Stimulated activated CD8-positive, alpha-beta memory T cell treated with anti-CD3 and anti-CD28 coated beads, Interleukin-7, amount 100 ng/mL, for 48 hours (primary cell): Measurements from ENCODE around the gene DPP10.

ENCODE experiments used
- DNase-seq, 2 donors: peaks; one replicate each; pipeline ENCODE4 v3.0.0-alpha.2; 2020; ENCODE audit warnings: low read depth in 1 of 2; ENCODE audit errors: extremely low read depth in 1 of 2

Gene DPP10

DNA sequence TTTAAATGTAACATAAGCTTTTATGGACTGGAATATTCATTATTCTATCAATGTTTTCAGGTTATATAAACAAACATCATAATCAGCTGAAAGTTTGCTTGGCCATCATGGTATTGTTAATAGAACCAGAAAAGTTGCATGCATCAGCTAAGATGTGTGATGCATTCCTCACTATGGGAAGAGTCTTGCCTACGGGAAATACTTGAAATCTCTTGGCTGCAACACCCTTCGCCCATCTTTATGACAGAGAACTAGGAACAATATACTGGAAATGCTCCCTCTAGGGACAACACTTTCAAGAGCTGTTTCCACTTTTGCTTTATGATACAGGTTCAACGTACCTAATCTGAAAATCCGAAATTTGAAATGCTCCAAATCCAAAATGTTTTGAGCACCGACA is 1390.8 kb downstream of the DPP10 start:
- no peak for DNase-seq

DNA sequence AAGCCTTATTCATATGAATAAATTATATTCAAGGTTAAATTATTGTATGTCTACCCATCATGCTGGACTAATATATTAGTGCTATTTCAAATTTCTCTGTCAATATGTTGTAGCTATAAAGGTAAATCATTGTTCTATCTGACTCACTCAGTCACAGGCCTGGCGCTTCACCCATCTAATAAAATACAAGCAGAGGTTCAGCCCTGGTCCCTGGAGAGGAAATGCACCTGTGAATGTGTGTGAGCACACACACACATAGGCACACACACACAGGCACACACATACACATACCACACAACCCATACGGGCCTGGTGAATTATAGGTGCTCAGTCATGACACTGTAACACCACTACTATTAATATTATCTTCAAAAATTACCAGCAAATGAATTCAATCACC is 1396.1 kb downstream of the DPP10 start:
- DNase-seq: no peak

- no peak for DNase-seq
Measured at GRCh38 chr2:115842306-115842705, 1399.9 kb downstream of the DPP10 start.

- DNase-seq: no peak
Measured at GRCh38 chr2:115848192-115848591, 1405.8 kb downstream of the DPP10 start.

DNA sequence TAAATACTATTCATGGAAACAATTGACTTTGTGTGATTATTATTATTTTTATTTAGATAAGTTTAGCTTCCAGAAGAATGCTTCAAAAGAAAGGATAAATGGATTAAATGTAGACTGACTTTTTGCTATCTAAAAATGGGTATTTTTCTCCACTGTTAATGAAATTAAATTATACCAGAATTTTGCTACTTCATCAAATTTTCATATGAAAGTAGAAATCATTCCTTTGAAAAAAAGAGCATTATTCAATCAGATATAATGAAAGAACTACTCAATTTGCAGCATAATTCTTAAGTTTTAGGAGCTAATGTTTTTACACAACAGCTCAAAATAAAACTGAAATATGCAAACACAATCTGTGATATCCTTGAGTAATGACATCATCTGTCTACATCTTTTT is 1424.6 kb downstream of the DPP10 start:
- no peak for DNase-seq

DNA sequence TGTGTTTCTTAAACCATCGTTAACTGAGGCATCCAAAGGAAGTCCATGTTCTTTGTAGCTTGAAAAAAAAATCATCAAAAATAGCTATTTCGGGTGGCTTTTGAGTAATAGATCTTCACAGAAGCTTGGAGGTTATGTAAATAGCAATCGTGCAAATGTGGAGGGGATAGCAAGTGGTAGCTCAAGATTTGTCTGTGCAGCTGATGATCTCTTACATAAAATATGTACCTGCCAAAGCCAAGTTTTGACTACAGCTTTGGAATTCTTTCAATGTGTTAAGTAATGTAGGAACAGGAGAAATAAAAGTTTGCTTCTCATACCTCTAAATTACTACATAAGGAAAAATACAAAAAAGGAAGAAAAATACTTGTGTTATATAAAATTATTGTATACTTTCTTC is 1432.0 kb downstream of the DPP10 start:
- DNase-seq: no peak

- no peak for DNase-seq
Measured at GRCh38 chr2:115880558-115880957, 1438.1 kb downstream of the DPP10 start.

- DNase-seq: no peak
Measured at GRCh38 chr2:115887209-115887776, 1444.9 kb downstream of the DPP10 start.
